Activated T-cell treated with anti-CD3 and anti-CD28 coated beads, Interleukin-2, amount 50 U/mL, for 24 hours (primary cell): ENCODE results near the gene NCOA1.

Source experiments
- DNase-seq: peaks from one replicate; pipeline ENCODE4 v3.0.0-alpha.2; 2020
- H3K27ac Mint-ChIP-seq: 2 replicates; pipeline ENCODE4 v1.8.0; 2020; ENCODE audit warnings: mild to moderate bottlenecking, mixed read lengths
- H3K27me3 Mint-ChIP-seq: 2 replicates; pipeline ENCODE4 v1.8.0; 2020; ENCODE audit warnings: mixed read lengths
- H3K36me3 Mint-ChIP-seq: 2 replicates; pipeline ENCODE4 v1.8.0; 2020; ENCODE audit warnings: low read depth, mixed read lengths
- H3K4me1 Mint-ChIP-seq: 2 replicates; pipeline ENCODE4 v1.8.0; 2020; ENCODE audit warnings: low read depth, mixed read lengths
- H3K4me3 Mint-ChIP-seq: 2 replicates; pipeline ENCODE4 v1.8.0; 2020; ENCODE audit warnings: mild to moderate bottlenecking, moderate library complexity, mixed read lengths
- H3K9me3 Mint-ChIP-seq: 2 replicates; pipeline ENCODE4 v1.8.0; 2020; ENCODE audit warnings: mixed read lengths

Gene NCOA1

DNA sequence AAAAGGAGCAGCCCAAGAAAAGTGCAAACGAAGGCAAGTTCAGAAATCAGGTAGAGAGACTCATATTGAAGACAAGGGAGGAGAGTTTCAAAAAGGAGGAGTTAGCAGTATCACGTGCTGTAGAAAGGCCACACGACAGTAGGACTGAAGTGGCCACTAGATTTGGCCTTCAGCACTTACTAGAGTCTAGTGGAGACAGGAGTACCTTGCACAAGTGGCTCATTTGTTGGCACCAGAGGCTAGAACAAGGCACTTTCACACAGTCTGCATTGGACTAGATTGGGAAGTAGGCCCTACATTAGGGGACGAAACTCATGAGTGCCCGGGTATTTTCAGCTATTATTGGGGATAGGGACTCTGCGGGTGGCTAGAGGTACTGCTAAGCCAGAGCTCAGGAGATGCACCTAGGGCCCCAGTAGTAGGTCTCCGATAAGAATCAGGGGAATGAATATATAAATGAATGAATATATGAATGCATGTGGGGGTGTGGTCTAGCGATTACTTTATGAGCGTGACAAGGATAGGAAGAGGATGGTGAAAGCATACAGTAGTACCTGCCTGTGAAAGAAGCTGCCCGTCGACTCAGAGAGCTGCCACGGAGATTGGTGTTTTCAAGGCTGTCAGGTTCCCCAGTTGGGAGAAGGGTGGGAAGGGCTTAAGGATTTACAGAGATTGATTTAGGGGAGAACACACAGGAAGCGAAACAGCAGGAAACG lies 1.4 kb upstream of the NCOA1 start:
- Mint-ChIP-seq H3K36me3 (peaks cover 8% of the 10 kb centered on the region), H3K4me1 (peaks cover 45% of the 10 kb centered on the region), H3K4me3 (peak overlapping the region; percentile 90), H3K27me3 (no peaks in the 10 kb centered on the region), H3K9me3 (no peaks in the 10 kb centered on the region), H3K27ac (peak overlapping the region; percentile 99)
- peak; percentile 37 for DNase-seq

DNA sequence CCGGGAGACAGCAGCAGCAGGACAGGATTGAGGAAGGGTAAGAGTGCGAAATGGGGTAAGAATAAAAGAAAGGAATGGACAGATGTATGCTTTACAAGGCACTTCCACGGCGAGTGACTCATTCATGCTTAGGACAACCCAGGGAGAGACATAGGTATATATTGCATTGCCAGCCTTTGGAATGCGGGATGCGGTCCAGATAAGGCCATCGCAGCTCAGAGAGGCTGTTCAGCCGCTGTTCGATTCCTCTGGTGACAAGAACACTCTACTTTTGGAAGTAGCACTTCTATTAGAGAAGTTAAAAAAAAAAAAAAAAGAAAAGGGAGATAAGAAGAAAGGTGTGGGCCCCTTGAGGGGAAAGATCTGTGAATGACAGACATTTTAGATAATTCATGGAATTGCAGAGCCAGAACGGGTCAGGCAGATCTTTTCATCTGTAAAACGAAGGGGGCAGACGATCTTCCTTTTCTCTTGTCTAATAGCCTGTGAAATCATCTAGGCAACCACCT lies 819 bp upstream of the NCOA1 start:
- Mint-ChIP-seq H3K27ac (peak overlapping the region; percentile 99), H3K36me3 (peaks cover 8% of the 10 kb centered on the region), H3K27me3 (no peaks in the 10 kb centered on the region), H3K9me3 (no peaks in the 10 kb centered on the region), H3K4me3 (peak overlapping the region; percentile 90), H3K4me1 (peaks cover 48% of the 10 kb centered on the region)
- DNase-seq = peak; percentile 47

DNA sequence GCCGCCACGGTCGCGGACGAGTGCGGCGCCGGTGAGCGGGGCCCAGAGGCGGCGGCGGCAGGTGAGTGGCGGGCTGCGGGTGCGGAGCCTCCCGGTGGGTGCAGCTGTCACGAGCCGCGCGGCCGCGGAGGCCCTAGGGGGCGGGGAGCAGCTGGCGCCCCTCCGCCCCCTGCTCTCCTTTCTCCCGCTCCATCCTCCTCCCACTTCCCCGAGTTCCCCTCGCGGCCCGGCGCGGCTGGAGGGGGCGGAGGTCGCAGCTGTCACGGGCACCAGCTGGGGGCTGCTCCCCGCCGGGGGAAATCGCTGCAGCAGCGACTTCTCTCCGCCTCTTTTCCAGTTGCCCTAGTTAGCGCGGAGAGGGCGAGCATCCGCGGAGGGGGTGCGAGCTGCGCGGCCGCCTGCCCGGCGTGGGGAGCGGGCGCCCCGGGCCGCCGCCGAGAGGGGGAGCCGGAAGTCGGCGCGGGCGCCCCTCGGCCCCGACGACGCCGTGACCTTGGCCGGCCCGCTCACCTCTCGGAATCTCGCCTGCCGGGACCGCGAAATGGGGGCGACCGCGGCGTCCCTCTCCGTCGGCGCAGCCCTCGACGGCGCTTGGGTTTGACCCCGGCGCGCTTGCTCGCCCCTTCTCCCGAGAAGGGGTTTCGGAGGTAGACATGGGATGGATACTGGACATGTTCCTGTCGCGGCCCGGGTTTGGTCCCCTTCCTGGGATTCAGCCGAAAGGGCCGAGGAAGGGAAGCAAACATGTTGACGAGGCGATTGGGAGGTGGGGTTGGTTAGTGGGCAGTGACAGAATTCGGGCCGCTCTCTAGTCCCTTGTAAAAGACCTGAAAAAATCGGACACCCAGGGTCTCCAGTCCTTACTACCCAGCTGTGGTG lies 727 bp downstream of the NCOA1 start:
- Mint-ChIP-seq H3K36me3 (peaks cover 8% of the 10 kb centered on the region), H3K9me3 (no peaks in the 10 kb centered on the region), H3K4me3 (peak overlapping the region; percentile 84), H3K4me1 (peaks cover 59% of the 10 kb centered on the region), H3K27ac (peak overlapping the region; percentile 85), H3K27me3 (no peaks in the 10 kb centered on the region)
- peak; percentile 78 for DNase-seq

DNA sequence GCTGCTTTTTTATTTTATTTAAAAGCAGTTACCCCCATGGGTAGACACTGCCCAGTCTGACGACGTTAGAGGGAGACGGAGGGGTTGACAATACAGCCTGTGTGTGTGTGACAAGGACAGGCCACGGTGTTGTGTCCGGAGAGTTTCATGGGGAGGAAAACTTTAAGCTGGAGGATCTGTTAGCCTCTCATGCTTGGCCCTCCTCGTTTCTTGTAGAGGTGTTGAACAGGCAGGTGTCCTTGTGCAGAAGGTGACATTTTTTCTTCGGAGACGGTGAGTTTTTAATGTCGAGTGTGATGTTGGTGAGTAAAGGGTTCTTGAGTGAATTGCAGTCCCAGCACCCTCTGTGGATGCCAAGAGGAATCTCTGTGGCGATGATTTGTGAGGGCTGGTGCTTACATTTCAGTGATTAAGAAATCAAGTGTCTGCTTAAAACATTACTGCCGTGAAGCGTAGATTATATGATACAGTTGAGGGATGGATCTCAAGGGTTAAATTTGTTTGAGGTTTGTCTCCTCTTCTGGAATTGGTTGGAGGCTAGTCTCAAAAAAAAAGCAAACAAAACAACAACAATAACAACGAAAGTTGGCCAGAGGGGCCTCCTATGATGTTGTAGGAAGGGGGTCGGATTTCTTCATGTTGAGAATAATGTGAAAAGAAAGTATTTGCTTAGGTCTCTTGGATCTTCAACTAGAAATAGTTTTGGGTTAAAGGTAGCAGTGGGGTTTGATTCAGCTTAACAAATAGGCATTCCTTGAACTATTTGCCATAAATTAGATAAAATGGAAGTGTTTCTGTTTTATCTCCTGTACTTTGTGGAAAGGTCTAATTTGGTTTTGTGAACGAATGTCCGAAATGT lies 1.6 kb downstream of the NCOA1 start:
- H3K36me3 Mint-ChIP-seq = peaks cover 9% of the 10 kb centered on the region
- no peaks in the 10 kb centered on the region for H3K9me3 Mint-ChIP-seq
- peak; percentile 43 for DNase-seq
- peaks cover 65% of the 10 kb centered on the region for H3K4me1 Mint-ChIP-seq
- no peaks in the 10 kb centered on the region for H3K27me3 Mint-ChIP-seq
- peak overlapping the region; percentile 84 for H3K4me3 Mint-ChIP-seq
- H3K27ac Mint-ChIP-seq = peak overlapping the region; percentile 85

DNA sequence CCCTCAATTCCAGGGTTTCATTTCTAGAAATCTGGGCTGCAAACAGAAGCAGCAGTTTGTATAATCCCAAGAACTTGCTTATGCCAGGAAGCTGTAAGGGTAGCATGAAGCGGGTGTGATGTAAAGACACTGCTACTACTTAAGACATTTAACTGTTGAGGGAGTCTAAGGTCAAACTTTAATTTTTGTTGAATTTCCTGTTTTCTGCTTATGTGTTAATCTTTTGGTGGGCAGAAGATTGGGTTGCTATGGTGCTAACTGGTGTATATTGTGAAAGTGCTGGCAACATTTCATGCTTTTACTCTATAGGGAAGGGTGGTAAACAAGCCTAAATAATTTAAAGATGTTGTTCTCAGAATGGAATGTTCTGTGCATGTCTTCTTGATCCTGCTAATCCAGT lies 2.7 kb downstream of the NCOA1 start:
- Mint-ChIP-seq H3K27me3 (no peaks in the 10 kb centered on the region), H3K27ac (no peak overlapping the region), H3K9me3 (no peaks in the 10 kb centered on the region), H3K4me3 (peak overlapping the region; percentile 84), H3K4me1 (peaks cover 71% of the 10 kb centered on the region), H3K36me3 (peaks cover 9% of the 10 kb centered on the region)
- no peak for DNase-seq

DNA sequence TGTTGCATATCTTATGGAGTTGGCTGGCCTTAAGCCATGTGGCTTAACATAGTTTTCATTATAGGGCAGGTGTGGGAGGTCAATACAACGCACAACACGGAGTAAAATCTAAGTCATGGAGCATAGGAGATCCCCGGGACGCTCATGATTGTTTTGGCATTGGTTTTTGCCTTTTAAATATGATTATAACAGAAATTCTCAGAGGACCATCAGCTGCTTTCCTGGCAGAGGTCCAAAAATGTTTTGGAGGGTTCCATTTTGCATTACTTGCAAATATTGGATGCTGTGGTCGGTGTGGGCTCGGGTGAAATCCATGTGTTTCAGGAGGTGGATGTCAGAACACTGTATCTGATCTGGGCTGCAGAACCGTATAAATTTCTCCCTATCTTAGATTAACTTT lies 3.4 kb downstream of the NCOA1 start:
- no peak for DNase-seq
- Mint-ChIP-seq H3K27ac (no peak overlapping the region), H3K36me3 (peaks cover 9% of the 10 kb centered on the region), H3K4me1 (peaks cover 73% of the 10 kb centered on the region), H3K9me3 (no peaks in the 10 kb centered on the region), H3K4me3 (no peak overlapping the region), H3K27me3 (no peaks in the 10 kb centered on the region)

DNA sequence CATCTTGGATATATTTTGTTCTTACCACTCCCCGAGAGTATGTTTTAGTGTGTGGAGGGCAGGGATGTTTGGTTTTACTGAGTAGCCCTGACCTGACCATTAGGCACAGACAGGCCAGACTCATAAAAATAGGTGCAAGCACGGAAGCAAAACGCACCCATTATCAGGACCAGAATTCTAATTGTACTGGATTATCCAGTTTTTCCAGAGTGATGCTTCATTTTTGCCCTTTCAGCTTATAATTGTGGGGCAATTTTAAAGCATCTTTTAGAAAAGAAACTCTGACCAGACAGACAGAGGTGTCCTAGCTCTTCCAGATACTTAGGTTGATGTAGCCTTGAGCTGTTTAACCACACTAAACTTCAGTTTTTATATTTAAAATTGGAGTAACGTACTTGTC lies 4.4 kb downstream of the NCOA1 start:
- peaks cover 8% of the 10 kb centered on the region for H3K36me3 Mint-ChIP-seq
- DNase-seq = no peak

DNA sequence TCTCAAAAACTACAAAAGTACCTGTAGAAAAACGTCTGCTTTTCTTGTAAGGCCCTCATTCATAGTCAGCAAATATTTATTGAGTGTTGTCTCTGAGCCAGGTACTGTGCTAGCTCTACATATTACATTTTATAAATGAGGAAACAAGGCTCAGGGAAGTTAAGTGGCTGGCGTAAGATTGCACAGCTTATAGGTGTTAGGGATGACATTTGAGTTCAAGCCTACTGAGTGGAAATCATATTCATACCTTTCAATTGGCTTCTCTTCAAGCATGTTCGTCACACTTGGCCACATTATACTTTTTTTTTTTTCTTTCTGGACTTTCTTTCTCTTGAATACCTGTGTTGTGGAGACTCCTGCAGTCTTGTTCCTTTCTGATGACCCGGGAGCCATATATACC lies 5.9 kb downstream of the NCOA1 start:
- peaks cover 75% of the 10 kb centered on the region for H3K4me1 Mint-ChIP-seq
- H3K27ac Mint-ChIP-seq = no peak overlapping the region
- no peak overlapping the region for H3K4me3 Mint-ChIP-seq
- no peaks in the 10 kb centered on the region for H3K27me3 Mint-ChIP-seq
- H3K36me3 Mint-ChIP-seq = peaks cover 5% of the 10 kb centered on the region
- DNase-seq = no peak
- no peaks in the 10 kb centered on the region for H3K9me3 Mint-ChIP-seq

More for the DNA sequence above, 4.4 kb downstream of the NCOA1 start:
- no peak overlapping the region for H3K4me3 Mint-ChIP-seq
- no peaks in the 10 kb centered on the region for H3K27me3 Mint-ChIP-seq
- H3K4me1 Mint-ChIP-seq = peaks cover 69% of the 10 kb centered on the region
- H3K27ac Mint-ChIP-seq = no peak overlapping the region
- H3K9me3 Mint-ChIP-seq = no peaks in the 10 kb centered on the region

DNA sequence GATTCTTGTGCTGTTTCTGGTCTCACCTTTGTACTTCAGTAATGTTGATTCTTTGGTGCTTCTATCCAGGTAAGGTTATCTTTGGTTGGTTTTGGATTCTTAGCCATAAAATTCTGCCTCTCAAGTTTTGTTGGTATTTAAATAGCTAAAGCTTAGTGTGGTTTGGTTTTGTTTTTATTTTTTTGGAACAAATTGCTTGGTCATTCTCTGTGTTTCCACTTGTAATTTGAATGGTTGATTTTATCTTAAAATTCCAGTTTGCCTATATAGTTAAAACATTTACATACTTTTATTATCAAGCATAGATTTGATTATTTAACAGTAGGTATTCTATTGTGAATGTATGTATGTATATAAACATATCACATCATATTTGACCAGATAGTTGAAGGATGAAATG lies 6.6 kb downstream of the NCOA1 start:
- Mint-ChIP-seq H3K4me3 (no peak overlapping the region), H3K27me3 (no peaks in the 10 kb centered on the region), H3K27ac (no peak overlapping the region), H3K36me3 (peaks cover 2% of the 10 kb centered on the region), H3K4me1 (peaks cover 76% of the 10 kb centered on the region), H3K9me3 (no peaks in the 10 kb centered on the region)
- no peak for DNase-seq

DNA sequence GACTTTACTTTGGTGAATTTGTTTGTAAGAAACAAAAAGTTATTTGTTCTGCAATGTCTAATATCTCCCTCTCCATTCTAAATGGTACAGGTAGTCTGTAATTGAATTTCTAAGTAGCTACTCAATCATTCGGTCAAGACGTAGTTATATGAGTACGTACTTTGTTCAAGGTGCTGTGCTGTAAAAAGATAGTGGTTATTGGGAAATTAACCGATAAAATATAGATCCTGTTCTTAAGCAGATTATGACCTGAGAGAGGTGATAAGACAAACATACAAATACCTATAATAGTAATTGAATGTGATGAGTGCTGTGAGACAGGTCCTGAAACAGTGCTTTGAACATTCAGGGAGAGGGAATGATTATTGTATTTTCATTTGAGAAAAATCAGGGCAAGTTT lies 7.1 kb downstream of the NCOA1 start:
- H3K4me3 Mint-ChIP-seq = no peak overlapping the region
- peaks cover 76% of the 10 kb centered on the region for H3K4me1 Mint-ChIP-seq
- H3K9me3 Mint-ChIP-seq = no peaks in the 10 kb centered on the region
- no peaks in the 10 kb centered on the region for H3K27me3 Mint-ChIP-seq
- H3K36me3 Mint-ChIP-seq = peaks cover 2% of the 10 kb centered on the region
- H3K27ac Mint-ChIP-seq = no peak overlapping the region
- DNase-seq = no peak

DNA sequence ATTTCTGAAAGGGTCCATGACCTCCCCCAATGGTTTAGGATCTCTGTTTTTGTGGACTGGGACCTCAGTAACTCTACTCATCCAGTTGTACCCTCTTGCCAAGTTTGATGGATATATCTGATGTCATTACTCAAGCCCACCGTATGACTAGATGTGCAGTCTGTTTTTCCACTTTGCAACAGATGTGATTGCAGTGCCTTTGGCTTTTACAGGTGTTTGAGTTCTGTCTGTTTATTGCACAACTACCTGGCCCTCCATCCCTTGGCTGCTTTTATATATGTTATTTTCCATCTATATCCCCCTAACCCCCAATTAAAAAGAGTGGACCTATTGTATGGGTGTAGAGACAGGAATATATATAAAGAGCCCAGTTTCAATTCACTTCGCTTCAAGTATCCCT lies 10.8 kb downstream of the NCOA1 start:
- Mint-ChIP-seq H3K36me3 (peaks cover 7% of the 10 kb centered on the region), H3K9me3 (no peaks in the 10 kb centered on the region), H3K27ac (no peak overlapping the region), H3K4me1 (peaks cover 68% of the 10 kb centered on the region), H3K4me3 (no peak overlapping the region), H3K27me3 (no peaks in the 10 kb centered on the region)
- DNase-seq = no peak

DNA sequence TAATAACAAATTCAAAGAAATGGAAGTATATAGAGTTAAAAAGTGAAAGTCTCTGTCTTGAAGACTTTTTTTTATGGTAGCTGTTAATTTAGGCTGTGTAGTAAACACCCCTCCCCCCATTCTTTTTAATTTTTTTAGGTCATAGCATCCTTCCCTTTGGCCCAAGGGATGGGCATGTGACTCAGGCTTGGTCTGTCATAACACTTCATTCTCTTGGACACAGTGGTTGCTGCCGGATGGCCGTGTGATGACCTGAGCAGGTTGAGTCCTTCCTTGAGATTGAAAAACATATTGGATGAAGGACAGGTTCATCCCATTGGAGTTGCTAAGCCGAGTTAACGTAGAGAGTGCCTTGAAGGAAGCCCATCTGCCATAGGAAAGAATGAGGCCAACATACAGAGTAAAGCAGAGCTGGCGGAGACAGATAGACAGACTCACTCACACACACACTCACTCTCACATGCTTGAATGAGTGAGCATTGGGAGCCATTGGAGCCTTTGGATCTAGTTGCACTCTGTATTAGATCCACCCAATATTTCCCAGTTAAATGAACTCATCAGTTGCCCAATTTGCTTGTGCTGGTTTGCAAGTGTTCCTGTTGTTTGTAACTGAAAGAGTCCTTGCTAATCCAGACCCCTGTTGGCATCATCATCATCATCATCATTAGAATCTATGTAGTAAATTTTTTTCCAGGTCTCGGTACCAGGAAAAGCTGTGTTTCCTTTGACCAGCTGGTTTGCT lies 14.7 kb downstream of the NCOA1 start:
- H3K36me3 Mint-ChIP-seq = peaks cover 5% of the 10 kb centered on the region
- DNase-seq = no peak
- peaks cover 74% of the 10 kb centered on the region for H3K4me1 Mint-ChIP-seq
- no peaks in the 10 kb centered on the region for H3K27me3 Mint-ChIP-seq
- no peak overlapping the region for H3K4me3 Mint-ChIP-seq
- H3K27ac Mint-ChIP-seq = no peak overlapping the region
- no peaks in the 10 kb centered on the region for H3K9me3 Mint-ChIP-seq

DNA sequence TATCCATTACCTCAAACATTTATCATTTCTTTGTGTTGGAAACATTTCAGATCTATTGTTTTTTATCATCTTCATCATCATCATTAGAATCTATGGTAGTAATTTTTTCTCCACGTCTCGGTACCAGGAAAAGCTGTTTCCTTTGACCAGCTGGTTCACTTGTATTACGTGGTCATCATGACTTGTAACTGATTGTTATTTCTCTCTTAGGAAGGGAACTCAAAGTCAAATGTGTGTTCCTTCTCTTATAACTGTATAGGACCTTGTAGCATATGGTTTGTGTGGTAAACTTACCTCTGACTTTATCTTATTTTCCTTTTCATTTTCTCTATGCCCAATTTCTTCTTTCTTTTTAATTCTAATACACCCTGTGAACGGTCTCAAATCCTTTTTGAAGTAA lies 16.5 kb downstream of the NCOA1 start:
- Mint-ChIP-seq H3K36me3 (peaks cover 6% of the 10 kb centered on the region), H3K27ac (peak overlapping the region; percentile 62), H3K27me3 (no peaks in the 10 kb centered on the region), H3K9me3 (no peaks in the 10 kb centered on the region), H3K4me3 (no peak overlapping the region), H3K4me1 (peaks cover 81% of the 10 kb centered on the region)
- DNase-seq = no peak

DNA sequence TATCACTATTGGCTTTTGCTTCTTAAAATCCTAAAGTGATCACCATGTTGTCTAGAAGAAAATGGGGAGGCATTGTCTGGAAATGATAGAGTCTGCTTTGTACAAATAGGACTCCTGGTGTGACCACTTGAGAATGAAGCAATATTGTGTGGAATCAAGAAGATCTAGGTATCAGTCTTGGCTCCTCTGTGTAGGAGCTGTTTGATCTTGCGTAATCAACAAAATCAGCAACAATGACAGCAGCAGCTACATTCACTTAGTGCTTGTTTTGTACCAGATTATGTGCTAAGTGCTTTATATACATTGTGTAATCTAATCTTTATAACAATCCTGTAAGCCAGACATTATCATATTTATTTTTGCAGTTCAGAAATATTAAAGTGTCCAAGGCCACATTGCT lies 17.8 kb downstream of the NCOA1 start:
- H3K36me3 Mint-ChIP-seq = peaks cover 6% of the 10 kb centered on the region
- H3K27me3 Mint-ChIP-seq = no peaks in the 10 kb centered on the region
- H3K4me3 Mint-ChIP-seq = no peak overlapping the region
- DNase-seq = no peak
- peaks cover 85% of the 10 kb centered on the region for H3K4me1 Mint-ChIP-seq
- peak overlapping the region; percentile 75 for H3K27ac Mint-ChIP-seq
- no peaks in the 10 kb centered on the region for H3K9me3 Mint-ChIP-seq
